K562 (cell line): ENCODE measurements around the gene STAT4. TPM values are rescaled to one million over a fixed set of nuclear protein-coding genes. Genes with fewer than 3 reads are reported as not detected.

Experiments used
- ATAC-seq: fragments of 200-7000 bp; cut with Tn5 transposase; 3 replicates; pipeline ENCODE4 v1.9.1; 2020; ENCODE audit warnings: moderate library complexity
- BruUV-seq: library from RNA; stranded (reverse); fragments of 400-500 nt; replicated peaks from 2 replicates; lab custom pipeline; 2021; lab: Mats Ljungman, UMichigan
- CTCF ChIA-PET: fragments of 300-600 bp; formaldehyde crosslinking; extraction: SDS; loops from one replicate; lab custom pipeline; 2021; ENCODE audit warnings: low intra/inter-chr PET ratio; lab: Yijun Ruan, JAX
- POLR2A ChIA-PET: fragments of 300-600, 350-650 bp; sonication (Branson Sonifier 250); formaldehyde crosslinking; extraction: SDS; loops from one replicate; lab custom pipeline; 2021; ENCODE audit warnings: antibody characterized with exemption, inconsistent platforms; lab: Yijun Ruan, JAX
- DNase-seq, 4 experiments: peaks; one replicate each; pipeline versions ENCODE4 v3.0.0 to v3.0.0-alpha.2; 2011 to 2018; ENCODE audit warnings: low spot score in 3 of 4, mixed read lengths in 3 of 4; ENCODE audit errors: extremely low read depth in 1 of 4
- FAIRE-seq: peaks from 2 replicates; lab custom pipeline; 2011; peaks lifted over from hg19 to GRCh38; lab: Jason Lieb, UNC
- H2AFZ ChIP-seq: 2 replicates; pipeline ENCODE4 v1.6.0; 2011; ENCODE audit warnings: low read depth, low read length, control low read depth, inconsistent platforms
- H3K27ac ChIP-seq: fragments of 200-600 bp; 3 replicates; pipeline ENCODE4 v1.8.0; 2011; ENCODE audit warnings: low read depth, mild to moderate bottlenecking, control low read depth, inconsistent platforms, low read length, moderate library complexity, mixed read lengths; ENCODE audit errors: extremely low read depth
- H3K27me3 ChIP-seq, 2 experiments: fragments of 300-600 bp in 1 of 2; 2 replicates in 1 of 2; 3 replicates in 1 of 2; pipeline versions ENCODE4 v1.6.0 to v1.8.0; 2011; ENCODE audit warnings: inconsistent platforms in 2 of 2, low read length in 2 of 2, mild to moderate bottlenecking in 1 of 2, mixed read lengths in 1 of 2, moderate library complexity in 1 of 2; ENCODE audit not compliant: control insufficient read depth in 2 of 2, insufficient read depth in 2 of 2
- H3K36me3 ChIP-seq: fragments of 300-600 bp; 3 replicates; pipeline ENCODE4 v1.8.0; 2011; ENCODE audit warnings: mild to moderate bottlenecking, low read length, inconsistent platforms; ENCODE audit not compliant: control insufficient read depth, insufficient read depth
- H3K4me1 ChIP-seq, 2 experiments: fragments of 200-600 bp in 1 of 2; replicated peaks in 1 of 2; 2 replicates in 1 of 2; 3 replicates in 1 of 2; pipeline versions ENCODE4 v1.5.1 to v1.8.0; 2011; ENCODE audit warnings: inconsistent platforms in 2 of 2, low read length in 2 of 2, mild to moderate bottlenecking in 1 of 2, mixed read lengths in 1 of 2, moderate library complexity in 1 of 2; ENCODE audit not compliant: control insufficient read depth in 2 of 2, insufficient read depth in 2 of 2
- H3K4me2 ChIP-seq: 2 replicates; pipeline ENCODE4 v1.6.1; 2011; ENCODE audit warnings: low read length, control low read depth, inconsistent platforms, mixed read lengths; ENCODE audit not compliant: insufficient read depth
- H3K4me3 ChIP-seq: fragments of 200-600 bp; sonication (generic), shearing (Covaris generic); 2 replicates; pipeline ENCODE4 v1.5.1; 2016; ENCODE audit warnings: control low read depth, inconsistent platforms
- H3K79me2 ChIP-seq: fragments of 200-600 bp; 3 replicates; pipeline ENCODE4 v1.8.0; 2011; ENCODE audit warnings: low read length, inconsistent platforms; ENCODE audit not compliant: control insufficient read depth, insufficient read depth
- H3K9ac ChIP-seq, 2 experiments: 2 replicates each; pipeline versions ENCODE4 v1.6.0 to v1.6.1; 2011; ENCODE audit warnings: low read depth in 2 of 2, low read length in 2 of 2, control low read depth in 1 of 2, inconsistent platforms in 1 of 2, mild to moderate bottlenecking in 1 of 2, mixed read lengths in 1 of 2; ENCODE audit not compliant: insufficient read depth in 1 of 2
- H3K9me1 ChIP-seq: one replicate; pipeline ENCODE4 v1.6.0; 2011; ENCODE audit warnings: inconsistent platforms, mild to moderate bottlenecking, low read length, moderate library complexity; ENCODE audit not compliant: control insufficient read depth, insufficient read depth
- H3K9me3 ChIP-seq: replicated peaks from 2 replicates; pipeline ENCODE4 v1.5.1; 2011; ENCODE audit warnings: low read depth, low read length, inconsistent platforms; ENCODE audit not compliant: control insufficient read depth, insufficient read depth
- H4K20me1 ChIP-seq: replicated peaks from 2 replicates; pipeline ENCODE4 v1.6.1; 2011; ENCODE audit warnings: low read length, inconsistent platforms, mixed read lengths; ENCODE audit not compliant: control insufficient read depth, insufficient read depth
- BCL6 ChIP-seq: fragments of 250-450 bp; sonication (Bioruptor Pico); IDR thresholded peaks from 2 replicates; pipeline ENCODE4 v1.4.0; 2020
- SAFB ChIP-seq: fragments of 200-400 bp; formaldehyde crosslinking; IDR thresholded peaks from 2 replicates; pipeline ENCODE4 v1.6.1; 2017; ENCODE audit warnings: low read depth, low read length, borderline replicate concordance
- SAP30 ChIP-seq: fragments of 200-600 bp; sonication (generic); IDR thresholded peaks from 2 replicates; pipeline ENCODE4 v1.6.1; 2012; ENCODE audit warnings: borderline replicate concordance, low read depth, mild to moderate bottlenecking, moderate library complexity, low read length, control low read depth, inconsistent platforms; ENCODE audit not compliant: insufficient read depth, poor library complexity, severe bottlenecking
- SIX5 ChIP-seq, 2 experiments: IDR thresholded peaks; 2 replicates each; pipeline ENCODE4 v1.6.1; 2011; ENCODE audit warnings: low read length in 2 of 2, borderline replicate concordance in 1 of 2, low read depth in 1 of 2, mild to moderate bottlenecking in 1 of 2, moderate library complexity in 1 of 2; ENCODE audit not compliant: insufficient read depth in 1 of 2
- WGBS: fragments of 100-300 bp; shearing (Covaris generic); methylation state at CpG from one replicate; pipeline ENCODE4 v1.1.6; 2016; ENCODE audit warnings: low coverage, mixed read lengths; ENCODE audit not compliant: insufficient coverage; ENCODE audit errors: missing lambda C conversion rate; 5-methylcytosine and 5-hydroxymethylcytosine counted together
- in situ Hi-C: fragments of 300-500 bp; cut with MboI; formaldehyde crosslinking; loops from 4 replicates; pipeline ENCODE4 v1.15.0; 2018; ENCODE audit warnings: inconsistent platforms, mixed read lengths
- intact Hi-C: fragments of 100-400 bp; cut with micrococcal nuclease; formaldehyde crosslinking; loops from 2 replicates; pipeline ENCODE4 v1.14.2; 2022
- polyA plus RNA-seq, 8 experiments: library from polyadenylated mRNA; depleted of rRNA in 4 of 8; stranded (reverse) in 5 of 8; unstranded in 3 of 8; fragments of >200 nt; fragmentation: Nextera tagmentation in 2 of 8; fragmentation: Illumina TruSeq in 1 of 8; extraction: Ambion mirVana in 2 of 8; extraction: Trizol in 1 of 8; gene quantifications; 2 replicates each; pipeline versions ENCODE4 v1.2.1 to v1.2.3, GENCODE V29; 2011 to 2014; ENCODE audit warnings: inconsistent platforms in 1 of 8, missing spikeins in 1 of 8
- total RNA-seq, 7 experiments: library from RNA; depleted of rRNA in 6 of 7; stranded (reverse); fragments of >200 nt in 6 of 7; fragmentation: Illumina TruSeq in 2 of 7; extraction: Trizol in 2 of 7; gene quantifications; 2 replicates each; pipeline versions ENCODE4 v1.2.1 to v1.2.3, GENCODE V29; 2011 to 2021; ENCODE audit warnings: low replicate concordance in 1 of 7
- TF ChIP-seq, protein P1 (sequence below): sonication (generic); formaldehyde crosslinking; IDR thresholded peaks from 2 replicates; pipeline ENCODE4 v1.9.0; 2022; ENCODE audit warnings: mild to moderate bottlenecking, missing genetic modification reagents

Gene STAT4
- total and polyA plus RNA-seq, 9 of the 15 experiments (the other 6 are each of a cell fraction or from before 2014, with no cell fraction given) = 0.01 to 0.06 (median 0.03) TPM; not detected in 6

DNA sequence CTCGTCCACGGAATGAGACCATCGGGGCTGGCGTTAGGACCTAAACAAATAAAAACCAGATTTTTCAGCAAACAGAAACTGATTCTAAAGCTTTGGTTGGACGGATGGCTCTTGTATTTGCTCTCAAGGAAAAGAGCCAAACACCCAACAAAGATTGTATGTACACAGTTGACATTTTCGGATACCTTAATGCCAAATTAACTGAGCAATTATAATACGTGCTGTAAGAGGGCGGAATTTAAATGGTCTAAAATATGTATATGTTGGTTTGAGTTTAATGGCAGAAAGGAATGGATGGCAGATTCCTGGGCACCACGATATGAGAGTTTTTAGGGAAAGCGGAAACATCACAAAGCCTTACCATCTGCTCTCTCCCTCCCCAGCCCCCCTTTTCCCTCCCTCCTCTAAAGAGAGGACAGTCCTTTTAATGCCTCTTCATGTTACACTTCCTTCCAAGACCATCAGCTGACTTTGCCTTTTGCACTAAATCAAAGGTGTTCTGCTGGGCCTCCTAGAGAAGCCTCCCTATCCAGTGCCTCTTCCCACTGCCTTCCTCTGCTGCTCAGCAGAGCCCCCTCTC lies 170.1 kb downstream of the STAT4 start:
- WGBS = 92% methylated on average over 8 of the region's 10 CpGs
- H3K9ac ChIP-seq = no peak overlapping the region
- no peak for ATAC-seq
- no peaks in the 10 kb centered on the region for H3K79me2 ChIP-seq
- H3K4me3 ChIP-seq = no peak overlapping the region
- no peak overlapping the region for H3K27ac ChIP-seq
- DNase-seq = no peak
- no peak for FAIRE-seq
- H3K4me1 ChIP-seq = no peaks in the 10 kb centered on the region
- H3K36me3 ChIP-seq = peaks cover 91% of the 10 kb centered on the region; the same call in 2 of the 3 replicates
- no peak overlapping the region for H3K4me2 ChIP-seq
- TF ChIP-seq SAFB (no peak), SAP30 (no peak), BCL6 (CRISPR knock-in tag) (no peak), SIX5 (IDR thresholded peaks at IDR 0.05; ENCODE audit: borderline replicate concordance in 1 of 2, insufficient read depth in 1 of 2, low read depth in 1 of 2, low read length in 2 of 2) (no peak)
- TF ChIP-seq, protein P1, sequence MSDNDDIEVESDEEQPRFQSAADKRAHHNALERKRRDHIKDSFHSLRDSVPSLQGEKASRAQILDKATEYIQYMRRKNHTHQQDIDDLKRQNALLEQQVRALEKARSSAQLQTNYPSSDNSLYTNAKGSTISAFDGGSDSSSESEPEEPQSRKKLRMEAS = no peak
- H2AFZ ChIP-seq = no peak overlapping the region
- in situ Hi-C loops = no loop called here
- CTCF ChIA-PET = no interaction called here
- no peaks in the 10 kb centered on the region for H3K9me3 ChIP-seq
- H3K9me1 ChIP-seq = no peaks in the 10 kb centered on the region
- intact Hi-C loops = no loop called here
- POLR2A ChIA-PET = no interaction called here
- no peaks in the 10 kb centered on the region for H4K20me1 ChIP-seq
- H3K27me3 ChIP-seq = no peaks in the 10 kb centered on the region
- BruUV-seq = no TSS peak
